Endothelial cell of umbilical vein (primary cell): ENCODE measurements around the gene IFNA8. TPM values are rescaled to one million over a fixed set of nuclear protein-coding genes. Genes with fewer than 3 reads are reported as not detected.

Experiments used
- BruUV-seq: library from RNA; stranded (reverse); fragments of 400-500 nt; replicated peaks from 2 replicates; lab custom pipeline; 2021; lab: Mats Ljungman, UMichigan
- CTCF ChIA-PET: fragments of 300-600, 350-600 bp; sonication (Branson Sonifier 250); formaldehyde crosslinking; loops from one replicate; lab custom pipeline; 2021; ENCODE audit warnings: antibody characterized with exemption, inconsistent platforms; lab: Charles Lee
- POLR2A ChIA-PET: fragments of 300-600, 350-600 bp; sonication (Branson Sonifier 250); formaldehyde crosslinking; loops from one replicate; lab custom pipeline; 2021; ENCODE audit warnings: antibody characterized with exemption, inconsistent platforms; lab: Charles Lee
- DNase-seq: peaks from one replicate; pipeline ENCODE4 v3.0.0-alpha.2; 2011; ENCODE audit warnings: low read depth, low spot score
- FAIRE-seq: peaks from 2 replicates; lab custom pipeline; 2011; peaks lifted over from hg19 to GRCh38; lab: Jason Lieb, UNC
- H2AFZ ChIP-seq: 2 replicates; pipeline ENCODE4 v1.6.0; 2012; ENCODE audit warnings: low read depth, low read length, control low read depth, inconsistent platforms
- H3K27ac ChIP-seq: 2 replicates; pipeline ENCODE4 v1.5.1; 2011; ENCODE audit warnings: low read depth, mild to moderate bottlenecking, control low read depth, low read length, moderate library complexity; ENCODE audit not compliant: insufficient read depth
- H3K27me3 ChIP-seq, 2 experiments: 2 replicates each; pipeline versions ENCODE4 v1.6.0 to v1.6.1; 2011; ENCODE audit warnings: low read length in 2 of 2, mixed read lengths in 1 of 2; ENCODE audit not compliant: control insufficient read depth in 2 of 2, insufficient read depth in 2 of 2
- H3K36me3 ChIP-seq, 2 experiments: 2 replicates in 1 of 2; 3 replicates in 1 of 2; pipeline ENCODE4 v1.5.1; 2011; ENCODE audit warnings: low read length in 2 of 2, mild to moderate bottlenecking in 1 of 2, moderate library complexity in 1 of 2; ENCODE audit not compliant: control insufficient read depth in 2 of 2, insufficient read depth in 2 of 2; ENCODE audit errors: extremely low read depth in 1 of 2
- H3K4me1 ChIP-seq: 3 replicates; pipeline ENCODE4 v1.5.1; 2011; ENCODE audit warnings: mild to moderate bottlenecking, low read length; ENCODE audit not compliant: control insufficient read depth, insufficient read depth; ENCODE audit errors: extremely low read depth
- H3K4me2 ChIP-seq: 2 replicates; pipeline ENCODE4 v1.6.1; 2011; ENCODE audit warnings: low read length, control low read depth, mixed read lengths; ENCODE audit not compliant: insufficient read depth
- H3K4me3 ChIP-seq, 3 experiments: fragments of 200-600 bp in 1 of 3; sonication (generic), shearing (Covaris generic) in 1 of 3; replicated peaks in 1 of 3; 2 replicates each; pipeline ENCODE4 v1.5.1; 2011 to 2016; ENCODE audit warnings: control low read depth in 3 of 3, low read length in 3 of 3, mild to moderate bottlenecking in 2 of 3, inconsistent platforms in 1 of 3, low read depth in 1 of 3, moderate library complexity in 1 of 3; ENCODE audit not compliant: insufficient read depth in 1 of 3
- H3K79me2 ChIP-seq: 2 replicates; pipeline ENCODE4 v1.6.0; 2012; ENCODE audit warnings: low read length, inconsistent platforms; ENCODE audit not compliant: control insufficient read depth, insufficient read depth
- H3K9ac ChIP-seq: replicated peaks from 2 replicates; pipeline ENCODE3; 2011; ENCODE audit warnings: low read length, control low read depth; ENCODE audit not compliant: insufficient read depth; ENCODE audit errors: extremely low read depth
- H3K9me1 ChIP-seq: replicated peaks from 3 replicates; pipeline ENCODE4 v1.6.0; 2011; ENCODE audit warnings: mild to moderate bottlenecking, low read length; ENCODE audit not compliant: control insufficient read depth, insufficient read depth; ENCODE audit errors: extremely low read depth
- H3K9me3 ChIP-seq: replicated peaks from 2 replicates; pipeline ENCODE4 v1.5.1; 2012; ENCODE audit warnings: low read length, inconsistent platforms; ENCODE audit not compliant: control insufficient read depth, insufficient read depth
- H4K20me1 ChIP-seq: replicated peaks from 2 replicates; pipeline ENCODE3; 2011; ENCODE audit warnings: mild to moderate bottlenecking, low read length; ENCODE audit not compliant: control insufficient read depth, insufficient read depth; ENCODE audit errors: extremely low read depth
- EZH2 ChIP-seq: IDR thresholded peaks from 2 replicates; pipeline ENCODE4 v1.6.1; 2012; ENCODE audit warnings: borderline replicate concordance, low read depth, mild to moderate bottlenecking, moderate library complexity, low read length, inconsistent platforms; ENCODE audit not compliant: severe bottlenecking
- FOS ChIP-seq: IDR thresholded peaks from 2 replicates; pipeline ENCODE4 v1.6.1; 2011; ENCODE audit warnings: mild to moderate bottlenecking, low read length, moderate library complexity, borderline replicate concordance; ENCODE audit not compliant: insufficient read depth
- GATA2 ChIP-seq: IDR thresholded peaks from 2 replicates; pipeline ENCODE4 v1.7.0; 2011; ENCODE audit warnings: low read depth, mild to moderate bottlenecking, moderate library complexity, mixed read lengths, low read length; ENCODE audit not compliant: insufficient read length, insufficient read depth
- JUN ChIP-seq: IDR thresholded peaks from 2 replicates; pipeline ENCODE4 v1.6.1; 2011; ENCODE audit warnings: borderline replicate concordance, low read depth; ENCODE audit not compliant: insufficient read length, insufficient read depth
- MYC ChIP-seq: IDR thresholded peaks from one replicate; pipeline ENCODE4 v1.6.1; 2011; ENCODE audit warnings: mild to moderate bottlenecking, low read depth, low read length
- POLR2A ChIP-seq: IDR thresholded peaks from 2 replicates; pipeline ENCODE4 v1.6.1; 2012; ENCODE audit warnings: low read depth, mild to moderate bottlenecking, control low read depth, low read length
- POLR2AphosphoS5 ChIP-seq: IDR thresholded peaks from 2 replicates; pipeline ENCODE4 v1.6.1; 2012; ENCODE audit warnings: low read depth, mild to moderate bottlenecking, control low read depth, low read length, moderate library complexity; ENCODE audit not compliant: insufficient read depth
- dilution Hi-C: fragments of 300-500 bp; cut with MboI; formaldehyde crosslinking; loops from one replicate; pipeline ENCODE4 v1.15.0; 2019; ENCODE audit warnings: low sequenced_read_pairs; ENCODE audit not compliant: extremely low pct_ligation_motif_present
- intact Hi-C: fragments of 100-400 bp; cut with micrococcal nuclease; formaldehyde crosslinking; loops from one replicate; pipeline ENCODE4 v1.10.0; 2022
- polyA plus RNA-seq, 4 experiments: library from polyadenylated mRNA; depleted of rRNA in 3 of 4; stranded (reverse) in 3 of 4; unstranded in 1 of 4; fragments of >200 nt; gene quantifications; 2 replicates each; pipeline versions ENCODE4 v1.2.1 to v1.2.3, GENCODE V29; 2011 to 2012; ENCODE audit warnings: missing spikeins in 1 of 4
- total RNA-seq: library from RNA; stranded (reverse); gene quantifications from 2 replicates; pipeline ENCODE4 v1.2.3, GENCODE V29; 2021
- TF ChIP-seq, protein P1 (sequence below), 2 donors: IDR thresholded peaks; 1 replicate in 1 of 2; 2 replicates in 1 of 2; pipeline ENCODE4 v1.5.1; 2011; ENCODE audit warnings: low read length in 2 of 2, mild to moderate bottlenecking in 2 of 2, moderate library complexity in 2 of 2, control low read depth in 1 of 2, inconsistent platforms in 1 of 2, low read depth in 1 of 2; ENCODE audit not compliant: insufficient read depth in 1 of 2; ENCODE audit errors: extremely low read depth in 1 of 2
- TF ChIP-seq, protein P2 (sequence below): IDR thresholded peaks from 2 replicates; pipeline ENCODE4 v1.6.1; 2011; ENCODE audit not compliant: insufficient read depth, insufficient read length

The IFNA8 gene
- total and polyA plus RNA-seq, 2 donors (not counting 3 experiments of a cell fraction or from before 2014, with no cell fraction given): not detected

DNA sequence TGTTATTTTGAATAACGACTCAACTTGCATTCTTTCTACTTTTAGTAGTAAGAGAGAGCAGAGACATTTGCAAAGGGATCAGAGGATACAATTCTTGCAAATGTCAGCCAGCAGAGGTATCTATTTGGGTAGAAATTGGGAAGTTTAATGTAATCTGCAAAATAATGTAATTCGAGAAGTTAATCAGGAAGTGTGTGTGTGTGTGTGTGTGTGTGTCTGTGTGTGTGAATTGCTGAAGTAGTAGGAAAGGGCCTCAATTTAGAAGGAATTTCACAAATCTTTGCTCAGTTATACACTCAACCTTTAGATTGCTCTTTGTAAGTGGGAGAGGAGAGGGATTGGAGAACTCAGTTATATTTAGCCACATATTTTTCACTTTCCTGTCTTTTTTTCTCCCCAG, 20.3 kb downstream of the IFNA8 start:
- no TSS peak for BruUV-seq
- Histone ChIP-seq H2AFZ (no peak overlapping the region), H3K9me1 (no peaks in the 10 kb centered on the region), H3K27me3 (peaks cover 23 to 55% of the 10 kb centered on the region in 2 experiments), H4K20me1 (no peaks in the 10 kb centered on the region), H3K79me2 (no peaks in the 10 kb centered on the region), H3K36me3 (no peaks in the 10 kb centered on the region), H3K4me3 (no peak overlapping the region), H3K9ac (no peak overlapping the region), H3K4me1 (no peaks in the 10 kb centered on the region), H3K4me2 (no peak overlapping the region), H3K9me3 (no peaks in the 10 kb centered on the region), H3K27ac (no peak overlapping the region)
- TF ChIP-seq MYC: no peak
- no peak for TF ChIP-seq JUN
- no peak for TF ChIP-seq EZH2
- TF ChIP-seq, protein P1, sequence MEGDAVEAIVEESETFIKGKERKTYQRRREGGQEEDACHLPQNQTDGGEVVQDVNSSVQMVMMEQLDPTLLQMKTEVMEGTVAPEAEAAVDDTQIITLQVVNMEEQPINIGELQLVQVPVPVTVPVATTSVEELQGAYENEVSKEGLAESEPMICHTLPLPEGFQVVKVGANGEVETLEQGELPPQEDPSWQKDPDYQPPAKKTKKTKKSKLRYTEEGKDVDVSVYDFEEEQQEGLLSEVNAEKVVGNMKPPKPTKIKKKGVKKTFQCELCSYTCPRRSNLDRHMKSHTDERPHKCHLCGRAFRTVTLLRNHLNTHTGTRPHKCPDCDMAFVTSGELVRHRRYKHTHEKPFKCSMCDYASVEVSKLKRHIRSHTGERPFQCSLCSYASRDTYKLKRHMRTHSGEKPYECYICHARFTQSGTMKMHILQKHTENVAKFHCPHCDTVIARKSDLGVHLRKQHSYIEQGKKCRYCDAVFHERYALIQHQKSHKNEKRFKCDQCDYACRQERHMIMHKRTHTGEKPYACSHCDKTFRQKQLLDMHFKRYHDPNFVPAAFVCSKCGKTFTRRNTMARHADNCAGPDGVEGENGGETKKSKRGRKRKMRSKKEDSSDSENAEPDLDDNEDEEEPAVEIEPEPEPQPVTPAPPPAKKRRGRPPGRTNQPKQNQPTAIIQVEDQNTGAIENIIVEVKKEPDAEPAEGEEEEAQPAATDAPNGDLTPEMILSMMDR (IDR thresholded peaks at IDR 0.05; ENCODE audit: extremely low read depth in 1 of 2, insufficient read depth in 1 of 2, low read depth in 1 of 2, low read length in 2 of 2): no peak
- TF ChIP-seq GATA2: no peak
- no peak for TF ChIP-seq POLR2A
- TF ChIP-seq, protein P2, sequence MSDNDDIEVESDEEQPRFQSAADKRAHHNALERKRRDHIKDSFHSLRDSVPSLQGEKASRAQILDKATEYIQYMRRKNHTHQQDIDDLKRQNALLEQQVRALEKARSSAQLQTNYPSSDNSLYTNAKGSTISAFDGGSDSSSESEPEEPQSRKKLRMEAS: no peak
- no peak for TF ChIP-seq POLR2AphosphoS5
- TF ChIP-seq FOS: no peak
- CTCF ChIA-PET: no interaction called here
- no peak for FAIRE-seq
- no peak for DNase-seq
- POLR2A ChIA-PET: no interaction called here
- intact Hi-C loops: loop anchor here (10.0 kb wide), 1 partner anchor 404 kb away; no protein-coding TSS in a partner anchor
- dilution Hi-C loops: no loop called here
